Measurements from ENCODE around the gene TMEM82.

DNA sequence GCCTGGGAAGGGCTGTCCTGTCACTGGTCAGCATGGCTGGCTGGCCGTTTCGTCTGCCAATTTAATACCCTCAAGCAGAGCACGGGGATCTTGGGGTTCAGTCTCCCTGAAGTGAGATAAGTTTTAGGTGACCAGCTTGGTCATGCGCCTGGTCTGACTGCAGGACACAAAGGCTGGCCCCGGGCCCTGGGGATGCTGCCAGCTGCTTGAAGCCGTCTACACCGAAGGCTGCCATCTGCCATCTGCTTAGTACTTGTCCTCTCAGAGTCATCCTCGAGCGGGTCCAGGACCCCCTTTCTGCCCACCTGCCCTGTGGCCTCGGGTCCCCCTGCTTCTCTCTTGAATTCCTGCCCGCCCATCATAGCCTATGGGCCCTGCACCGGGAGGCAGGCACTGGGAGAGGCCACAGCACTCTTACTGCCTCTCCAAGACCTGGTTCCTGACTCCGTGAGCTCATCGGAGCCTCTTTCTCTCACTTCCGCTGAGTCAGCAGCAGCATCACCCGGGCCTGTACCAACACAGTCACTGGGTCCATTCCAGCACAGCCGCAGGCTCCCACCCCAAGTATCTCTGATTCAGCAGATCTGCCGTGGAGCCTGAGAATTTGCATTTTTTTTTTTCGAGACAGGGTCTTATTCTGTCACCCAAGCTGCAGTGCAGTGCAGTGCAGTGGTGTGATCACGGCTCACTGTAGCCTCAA lies 23.3 kb downstream of the TMEM82 start:
- no peak for TF ChIP-seq CTCF (IDR thresholded peaks at IDR 0.05; ENCODE audit: insufficient read depth, low read depth, low read length)
- TF ChIP-seq EZH2 (IDR thresholded peaks at IDR 0.05; ENCODE audit: insufficient read depth, low read length): no peak

Data from astrocyte (in vitro differentiated cells and primary cell).